ENCODE results near the gene GDE1.

GRCh38 chr16:19549673-19550072, 27.8 kb upstream of the GDE1 start:
- TF ChIP-seq, protein P1, sequence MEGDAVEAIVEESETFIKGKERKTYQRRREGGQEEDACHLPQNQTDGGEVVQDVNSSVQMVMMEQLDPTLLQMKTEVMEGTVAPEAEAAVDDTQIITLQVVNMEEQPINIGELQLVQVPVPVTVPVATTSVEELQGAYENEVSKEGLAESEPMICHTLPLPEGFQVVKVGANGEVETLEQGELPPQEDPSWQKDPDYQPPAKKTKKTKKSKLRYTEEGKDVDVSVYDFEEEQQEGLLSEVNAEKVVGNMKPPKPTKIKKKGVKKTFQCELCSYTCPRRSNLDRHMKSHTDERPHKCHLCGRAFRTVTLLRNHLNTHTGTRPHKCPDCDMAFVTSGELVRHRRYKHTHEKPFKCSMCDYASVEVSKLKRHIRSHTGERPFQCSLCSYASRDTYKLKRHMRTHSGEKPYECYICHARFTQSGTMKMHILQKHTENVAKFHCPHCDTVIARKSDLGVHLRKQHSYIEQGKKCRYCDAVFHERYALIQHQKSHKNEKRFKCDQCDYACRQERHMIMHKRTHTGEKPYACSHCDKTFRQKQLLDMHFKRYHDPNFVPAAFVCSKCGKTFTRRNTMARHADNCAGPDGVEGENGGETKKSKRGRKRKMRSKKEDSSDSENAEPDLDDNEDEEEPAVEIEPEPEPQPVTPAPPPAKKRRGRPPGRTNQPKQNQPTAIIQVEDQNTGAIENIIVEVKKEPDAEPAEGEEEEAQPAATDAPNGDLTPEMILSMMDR (IDR thresholded peaks at IDR 0.05) = no peak
- TF ChIP-seq POLR2AphosphoS5 (IDR thresholded peaks at IDR 0.05) = no peak

All from breast epithelium (tissue), 3 donors.